ENCODE measurements around the gene HDAC4.

Gene HDAC4

GRCh38 chr2:239092571-239093294 lies 308.1 kb downstream of the HDAC4 start:
- TF ChIP-seq SPI1 (IDR thresholded peaks at IDR 0.05; ENCODE audit: borderline replicate concordance, low read depth) (no peak), REST (IDR thresholded peaks at IDR 0.05; ENCODE audit: insufficient replicate concordance, low read depth) (no peak), CTCF (IDR thresholded peaks at IDR 0.05; ENCODE audit: insufficient read depth, low read length) (no peak), GABPA (IDR thresholded peaks at IDR 0.05; ENCODE audit: low read depth) (no peak), POLR2AphosphoS5 (IDR thresholded peaks at IDR 0.05; ENCODE audit: low read depth) (no peak)
- DNase-seq (ENCODE audit: low read depth in 1 of 2, low spot score in 1 of 2), result no peak
- Histone ChIP-seq H3K4me3 (replicated peaks; ENCODE audit: insufficient read depth, low read length) (no peak overlapping the region), H3K27ac (replicated peaks) (no peak overlapping the region), H3K27me3 (ENCODE audit: insufficient read depth, poor library complexity, severe bottlenecking) (no peaks in the 10 kb centered on the region)

- no peaks in the 10 kb centered on the region for H3K27me3 ChIP-seq (ENCODE audit: insufficient read depth, poor library complexity, severe bottlenecking)
- TF ChIP-seq SPI1 (IDR thresholded peaks at IDR 0.05; ENCODE audit: borderline replicate concordance, low read depth) (no peak), POLR2AphosphoS5 (IDR thresholded peaks at IDR 0.05; ENCODE audit: low read depth) (no peak), REST (IDR thresholded peaks at IDR 0.05; ENCODE audit: insufficient replicate concordance, low read depth) (no peak), CTCF (IDR thresholded peaks at IDR 0.05; ENCODE audit: insufficient read depth, low read length) (no peak), GABPA (IDR thresholded peaks at IDR 0.05; ENCODE audit: low read depth) (no peak)
- H3K4me3 ChIP-seq (replicated peaks; ENCODE audit: insufficient read depth, low read length), result no peak overlapping the region
- DNase-seq (ENCODE audit: low read depth in 1 of 2, low spot score in 1 of 2), result no peak
- no peak overlapping the region for H3K27ac ChIP-seq (replicated peaks)
These were observed 310.9 kb downstream of the HDAC4 start for GRCh38 chr2:239089884-239090283.

- Histone ChIP-seq H3K4me3 (replicated peaks; ENCODE audit: insufficient read depth, low read length) (no peak overlapping the region), H3K27me3 (ENCODE audit: insufficient read depth, poor library complexity, severe bottlenecking) (no peaks in the 10 kb centered on the region), H3K27ac (replicated peaks) (no peak overlapping the region)
- DNase-seq (ENCODE audit: low read depth in 1 of 2, low spot score in 1 of 2), result no peak
- TF ChIP-seq CTCF (IDR thresholded peaks at IDR 0.05; ENCODE audit: insufficient read depth, low read length) (no peak), POLR2AphosphoS5 (IDR thresholded peaks at IDR 0.05; ENCODE audit: low read depth) (no peak), SPI1 (IDR thresholded peaks at IDR 0.05; ENCODE audit: borderline replicate concordance, low read depth) (no peak), GABPA (IDR thresholded peaks at IDR 0.05; ENCODE audit: low read depth) (no peak), REST (IDR thresholded peaks at IDR 0.05; ENCODE audit: insufficient replicate concordance, low read depth) (no peak)
These were observed 313.6 kb downstream of the HDAC4 start for GRCh38 chr2:239087046-239087710.

Data from HL-60 (cell line).